ENCODE measurements around the gene CIAO1. TPM values are rescaled to one million over a fixed set of nuclear protein-coding genes. Genes with fewer than 3 reads are reported as not detected.

Gene CIAO1
- total and polyA plus RNA-seq, 2 of the 13 experiments (the other 11 are each of a cell fraction or from before 2014, with no cell fraction given) = 99.3 to 120 TPM

GRCh38 chr2:96308248-96308647 is 42.2 kb downstream of the CIAO1 start:
- Histone ChIP-seq H3K4me3 (replicated peaks in 1 of 3; ENCODE audit: insufficient read depth in 1 of 3, low read depth in 2 of 3, low read length in 3 of 3) (no peak overlapping the region), H3K4me2 (ENCODE audit: low read depth, low read length) (no peak overlapping the region), H3K9me3 (ENCODE audit: low read length) (no peaks in the 10 kb centered on the region), H3K9ac (ENCODE audit: insufficient read depth, low read depth, low read length) (no peak overlapping the region), H3K79me2 (ENCODE audit: insufficient read depth, low read length) (peaks cover 25% of the 10 kb centered on the region), H3K27me3 (ENCODE audit: control insufficient read depth in 1 of 2, insufficient read depth in 2 of 2, low read length in 2 of 2) (no peaks in the 10 kb centered on the region; a peak in 1 of 5 replicates), H2AFZ (ENCODE audit: low read length) (no peak overlapping the region), H3K36me3 (replicated peaks in 1 of 2; ENCODE audit: control insufficient read depth in 1 of 2, insufficient read depth in 2 of 2, low read length in 2 of 2) (peaks cover 0 to 3% of the 10 kb centered on the region in 2 experiments; a peak in 3 of 5 replicates), H3K27ac (ENCODE audit: extremely low read length, insufficient read depth, low read length) (no peak overlapping the region), H3K4me1 (ENCODE audit: insufficient read depth, low read length) (peaks cover 27% of the 10 kb centered on the region), H4K20me1 (ENCODE audit: insufficient read depth, low read length) (no peaks in the 10 kb centered on the region)
- CTCF ChIA-PET (ENCODE audit: low intra/inter-chr PET ratio, low total read pairs) = no interaction called here
- ATAC-seq (no peak), FAIRE-seq (no peak), DNase-seq (ENCODE audit: low spot score) (no peak)
- intact Hi-C loops (cut with micrococcal nuclease; ENCODE audit: unreplicated experiment) = no loop called here
- WGBS (ENCODE audit: low lambda C conversion rate) = 75% methylated on average over 5 of the region's 5 CpGs
- POLR2A ChIA-PET = interaction anchor here (1.5 to 4.0 kb wide), 2 partner anchors 9 to 13 kb away, joined by 3 to 45 read pairs; no protein-coding TSS in a partner anchor
- in situ Hi-C loops (cut with HindIII; ENCODE audit: extremely low pct_ligation_motif_present, low pct_unique_long_range_greater_than_20kb) = no loop called here
- no TSS peak for BruUV-seq (replicated peaks)
- TF ChIP-seq NR2F2 (IDR thresholded peaks at IDR 0.05; ENCODE audit: borderline replicate concordance, low read depth) (no peak), HOMEZ (CRISPR knock-in tag; IDR thresholded peaks at IDR 0.05; ENCODE audit: low read depth) (no peak), EP300 (IDR thresholded peaks at IDR 0.05; ENCODE audit: low read depth in 2 of 2, low read length in 2 of 2) (no peak), EP300 (CRISPR knock-in tag; IDR thresholded peaks at IDR 0.05; ENCODE audit: borderline replicate concordance) (no peak), CREM (IDR thresholded peaks at IDR 0.05) (no peak), CREM (CRISPR knock-in tag; IDR thresholded peaks at IDR 0.05) (no peak), ZNF136 (CRISPR knock-in tag; IDR thresholded peaks at IDR 0.05; ENCODE audit: low read depth) (no peak), JUND (CRISPR knock-in tag; IDR thresholded peaks at IDR 0.05) (no peak), MATR3 (CRISPR knock-in tag; IDR thresholded peaks at IDR 0.05) (no peak), ATF4 (CRISPR knock-in tag; IDR thresholded peaks at IDR 0.05) (no peak), RAD21 (CRISPR knock-in tag; IDR thresholded peaks at IDR 0.05) (no peak)

Data from HepG2 (cell line).